Measurements from ENCODE around the gene ATL2.

The ATL2 gene

GRCh38 chr2:38360177-38360576, 16.9 kb downstream of the ATL2 start:
- TF ChIP-seq CTCF (IDR thresholded peaks at IDR 0.05; ENCODE audit: insufficient read depth, low read depth, low read length, missing control alignments) = no peak
- H3K4me3 ChIP-seq (ENCODE audit: low read length) = no peak overlapping the region
- no peak for DNase-seq (ENCODE audit: low read depth)

GRCh38 chr2:38353402-38353801, 23.7 kb downstream of the ATL2 start:
- no peak for TF ChIP-seq CTCF (IDR thresholded peaks at IDR 0.05; ENCODE audit: insufficient read depth, low read depth, low read length, missing control alignments)
- no peak overlapping the region for H3K4me3 ChIP-seq (ENCODE audit: low read length)
- no peak for DNase-seq (ENCODE audit: low read depth)

GRCh38 chr2:38352336-38352735, 24.7 kb downstream of the ATL2 start:
- H3K4me3 ChIP-seq (ENCODE audit: low read length) = no peak overlapping the region
- no peak for TF ChIP-seq CTCF (IDR thresholded peaks at IDR 0.05; ENCODE audit: insufficient read depth, low read depth, low read length, missing control alignments)
- DNase-seq (ENCODE audit: low read depth) = no peak

GRCh38 chr2:38345323-38346038, 31.6 kb downstream of the ATL2 start:
- TF ChIP-seq CTCF (IDR thresholded peaks at IDR 0.05; ENCODE audit: insufficient read depth, low read depth, low read length, missing control alignments) = no peak
- no peak for DNase-seq (ENCODE audit: low read depth)
- no peak overlapping the region for H3K4me3 ChIP-seq (ENCODE audit: low read length)

GRCh38 chr2:38344813-38345212, 32.3 kb downstream of the ATL2 start:
- no peak for DNase-seq (ENCODE audit: low read depth)
- H3K4me3 ChIP-seq (ENCODE audit: low read length) = no peak overlapping the region
- TF ChIP-seq CTCF (IDR thresholded peaks at IDR 0.05; ENCODE audit: insufficient read depth, low read depth, low read length, missing control alignments) = no peak

- no peak for DNase-seq (ENCODE audit: low read depth)
- H3K4me3 ChIP-seq (ENCODE audit: low read length) = no peak overlapping the region
- no peak for TF ChIP-seq CTCF (IDR thresholded peaks at IDR 0.05; ENCODE audit: insufficient read depth, low read depth, low read length, missing control alignments)
Measured at GRCh38 chr2:38343212-38343611, 33.9 kb downstream of the ATL2 start.

GRCh38 chr2:38336621-38337020, 40.5 kb downstream of the ATL2 start:
- no peak for TF ChIP-seq CTCF (IDR thresholded peaks at IDR 0.05; ENCODE audit: insufficient read depth, low read depth, low read length, missing control alignments)
- DNase-seq (ENCODE audit: low read depth) = no peak
- H3K4me3 ChIP-seq (ENCODE audit: low read length) = no peak overlapping the region
